ENCODE measurements around the gene TUBGCP2.
A peak's percentile ranks its signal among the peaks of the same experiment; 100 is the strongest.
"Not testable (repeated sequence)": the region's sequence is repeated elsewhere in the genome, so short reads cannot be mapped to it uniquely, and the experiment has no call there.

The TUBGCP2 gene

GRCh38 chr10:133246236-133246626 is 62.4 kb downstream of the TUBGCP2 start:
- no peak for DNase-seq (ENCODE audit: low spot score)

GRCh38 chr10:133245439-133246235 is 63.0 kb downstream of the TUBGCP2 start:
- DNase-seq (ENCODE audit: low spot score) = peak; percentile 51

GRCh38 chr10:133243593-133243992 is 65.1 kb downstream of the TUBGCP2 start:
- no peak for DNase-seq (ENCODE audit: low spot score)

- no peak for DNase-seq (ENCODE audit: low spot score)
These were observed 65.9 kb downstream of the TUBGCP2 start for GRCh38 chr10:133242611-133243356.

- no peak for DNase-seq (ENCODE audit: low spot score)
These were observed 67.0 kb downstream of the TUBGCP2 start for GRCh38 chr10:133241501-133242205.

- DNase-seq (ENCODE audit: low spot score) = no peak
These were observed 68.7 kb downstream of the TUBGCP2 start for GRCh38 chr10:133239990-133240389.

GRCh38 chr10:133238466-133238804 is 70.2 kb downstream of the TUBGCP2 start:
- DNase-seq (ENCODE audit: low spot score) = no peak

- no peak for DNase-seq (ENCODE audit: low spot score)
These were observed 70.8 kb downstream of the TUBGCP2 start, which contains the start of gene VENTX for GRCh38 chr10:133237588-133238465. TSS of gene VENTX (plus strand) at chr10:133237855. CDS start at chr10:133237915, 60 bp downstream.

GRCh38 chr10:133237241-133237587 is 71.5 kb downstream of the TUBGCP2 start:
- no peak for DNase-seq (ENCODE audit: low spot score)

- DNase-seq (ENCODE audit: low spot score) = no peak
These were observed 72.1 kb downstream of the TUBGCP2 start for GRCh38 chr10:133236401-133237240.

GRCh38 chr10:133235932-133236331 is 72.7 kb downstream of the TUBGCP2 start:
- no peak for DNase-seq (ENCODE audit: low spot score)

- no peak for DNase-seq (ENCODE audit: low spot score)
These were observed 73.3 kb downstream of the TUBGCP2 start for GRCh38 chr10:133235265-133235855.

- not testable (repeated sequence) for DNase-seq (ENCODE audit: low spot score)
These were observed 73.9 kb downstream of the TUBGCP2 start for GRCh38 chr10:133234796-133235195.

- DNase-seq (ENCODE audit: low spot score) = no peak
These were observed 76.6 kb downstream of the TUBGCP2 start for GRCh38 chr10:133231946-133232574.

GRCh38 chr10:133231244-133231945 is 77.3 kb downstream of the TUBGCP2 start:
- no peak for DNase-seq (ENCODE audit: low spot score)

- DNase-seq (ENCODE audit: low spot score) = no peak
These were observed 78.1 kb downstream of the TUBGCP2 start for GRCh38 chr10:133230387-133231195.

GRCh38 chr10:133230044-133230361 is 78.7 kb downstream of the TUBGCP2 start, which contains the start of gene UTF1:
TSS of gene UTF1 (plus strand) at chr10:133230217. CDS start at chr10:133230289, 72 bp downstream.
- no peak for DNase-seq (ENCODE audit: low spot score)

GRCh38 chr10:133229265-133230043 is 79.2 kb downstream of the TUBGCP2 start:
- no peak for DNase-seq (ENCODE audit: low spot score)

Data from HuH-7.5 (cell line).